Esophagus muscularis mucosa (tissue), 4 donors: ENCODE results near the gene TACC2. TPM values are rescaled to one million over a fixed set of nuclear protein-coding genes. Genes with fewer than 3 reads are reported as not detected.

ENCODE experiments used
- DNase-seq: peaks from one replicate; pipeline ENCODE4 v3.0.0-alpha.2; 2017; ENCODE audit errors: extremely low spot score
- H3K27ac ChIP-seq, 4 donors: fragments of 200-600 bp; sonication (generic); replicated peaks in 1 of 4; 1 replicate in 3 of 4; 2 replicates in 1 of 4; pipeline ENCODE4 v1.5.1; 2016 to 2019; ENCODE audit warnings: mild to moderate bottlenecking in 1 of 4
- H3K27me3 ChIP-seq, 4 donors: fragments of 200-600 bp; sonication (generic); one replicate each; pipeline versions ENCODE4 v1.5.1 to v1.6.0; 2016 to 2019
- H3K36me3 ChIP-seq, 4 donors: fragments of 200-600 bp; sonication (generic); one replicate each; pipeline ENCODE4 v1.5.1; 2016 to 2019
- H3K4me1 ChIP-seq, 4 donors: fragments of 200-600 bp; sonication (generic); one replicate each; pipeline ENCODE4 v1.5.1; 2016 to 2019
- H3K4me3 ChIP-seq, 4 donors: fragments of 200-600 bp; sonication (generic); 1 replicate in 2 of 4; 2 replicates in 2 of 4; pipeline ENCODE4 v1.5.1; 2016 to 2019; ENCODE audit warnings: mild to moderate bottlenecking in 4 of 4, moderate library complexity in 1 of 4
- H3K9me3 ChIP-seq, 4 donors: fragments of 200-600 bp; sonication (generic); 1 replicate in 3 of 4; 2 replicates in 1 of 4; pipeline ENCODE4 v1.5.1; 2016 to 2019
- CTCF ChIP-seq, 3 experiments: fragments of 200-600 bp in 2 of 3; fragments of 450-650 bp in 1 of 3; sonication (generic) in 2 of 3; IDR thresholded peaks; one replicate each; pipeline ENCODE4 v1.5.1; 2017 to 2019; ENCODE audit warnings: antibody characterized with exemption in 3 of 3, mild to moderate bottlenecking in 2 of 3, moderate library complexity in 1 of 3
- EP300 ChIP-seq: sonication (generic); formaldehyde crosslinking; IDR thresholded peaks from one replicate; pipeline ENCODE4 v1.6.1; 2017; ENCODE audit warnings: antibody characterized with exemption
- POLR2A ChIP-seq: fragments of 450-650 bp; IDR thresholded peaks from one replicate; pipeline ENCODE4 v1.6.1; 2017; ENCODE audit warnings: antibody characterized with exemption, moderate library complexity, mild to moderate bottlenecking, low read depth
- POLR2AphosphoS5 ChIP-seq, 2 donors: sonication (generic); formaldehyde crosslinking; IDR thresholded peaks; one replicate each; pipeline ENCODE4 v1.6.1; 2017; ENCODE audit warnings: antibody characterized with exemption in 2 of 2
- WGBS: methylation state at CpG from one replicate; pipeline ENCODE4 v1.1.5; 2018; 5-methylcytosine and 5-hydroxymethylcytosine counted together
- intact Hi-C: fragments of 100-400 bp; cut with DNase I; formaldehyde crosslinking; loops from one replicate; pipeline ENCODE4 v1.15.1; 2023
- total RNA-seq, 4 donors: library from RNA; depleted of rRNA; stranded (reverse); fragments of >200 nt; gene quantifications; one replicate each; pipeline versions ENCODE4 v1.1.0 to v1.2.1, GENCODE V29; 2016

Gene TACC2
- total RNA-seq, 4 donors from 2014 or later, result 53.7 to 99.4 (median 75.6) TPM

DNA sequence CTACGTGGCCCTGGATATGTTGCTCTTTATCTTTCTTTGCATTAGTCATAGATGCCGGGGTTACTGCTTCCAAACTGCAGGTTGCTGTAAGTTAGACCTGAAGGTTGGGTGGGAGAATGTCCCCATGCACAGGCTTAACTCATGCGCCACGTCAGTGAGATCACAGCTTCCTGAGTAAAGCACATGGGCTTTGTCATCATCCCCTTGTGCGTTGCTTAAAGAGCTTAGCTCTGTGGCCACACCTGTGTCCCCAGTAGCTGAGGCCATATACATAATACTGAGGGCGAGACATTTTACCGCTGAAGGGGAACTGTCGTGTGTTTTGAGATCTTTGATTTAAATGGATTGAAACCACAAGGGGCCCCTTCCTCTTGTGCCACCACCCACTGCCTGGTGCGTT lies 236.4 kb downstream of the TACC2 start:
- intact Hi-C loops, result no loop called here
- H3K27me3 ChIP-seq, result no peaks in the 10 kb centered on the region
- TF ChIP-seq POLR2AphosphoS5 (IDR thresholded peaks at IDR 0.05) (no peak), POLR2A (no peak), EP300 (no peak), CTCF (IDR thresholded peaks at IDR 0.05) (no peak)
- H3K36me3 ChIP-seq, result peaks cover 33 to 100% (median 85%) of the 10 kb centered on the region in 4 donors
- 78% methylated on average over 9 of the region's 9 CpGs for WGBS
- DNase-seq, result no peak
- no peak overlapping the region for H3K4me3 ChIP-seq
- no peaks in the 10 kb centered on the region for H3K9me3 ChIP-seq
- peaks cover 3 to 12% (median 10%) of the 10 kb centered on the region in 4 donors for H3K4me1 ChIP-seq
- H3K27ac ChIP-seq, result no peak overlapping the region

DNA sequence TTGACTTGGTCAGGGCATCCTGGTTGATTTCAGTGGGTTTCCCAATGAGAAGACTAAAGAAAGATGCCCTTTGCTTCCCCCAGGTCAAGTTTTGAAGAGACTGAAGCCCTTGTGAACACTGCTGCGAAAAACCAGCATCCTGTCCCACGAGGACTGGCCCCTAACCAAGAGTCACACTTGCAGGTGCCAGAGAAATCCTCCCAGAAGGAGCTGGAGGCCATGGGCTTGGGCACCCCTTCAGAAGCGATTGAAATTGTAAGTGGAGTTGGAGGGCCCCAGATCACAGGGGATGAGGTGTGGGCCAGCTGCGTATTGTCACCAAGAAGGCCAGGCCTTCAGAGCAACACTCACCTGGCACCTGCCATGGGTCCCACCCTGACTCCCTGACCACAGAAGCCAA lies 238.8 kb downstream of the TACC2 start:
- H3K4me3 ChIP-seq, result no peak overlapping the region
- TF ChIP-seq POLR2AphosphoS5 (IDR thresholded peaks at IDR 0.05) (no peak), EP300 (no peak), CTCF (IDR thresholded peaks at IDR 0.05) (no peak), POLR2A (no peak)
- 89% methylated on average over 4 of the region's 4 CpGs for WGBS
- intact Hi-C loops, result no loop called here
- H3K27ac ChIP-seq, result no peak overlapping the region
- no peaks in the 10 kb centered on the region for H3K27me3 ChIP-seq
- peaks cover 5 to 7% (median 6%) of the 10 kb centered on the region in 4 donors for H3K4me1 ChIP-seq
- H3K36me3 ChIP-seq, result peaks cover 36 to 100% (median 94%) of the 10 kb centered on the region in 4 donors
- DNase-seq, result no peak
- H3K9me3 ChIP-seq, result no peaks in the 10 kb centered on the region

DNA sequence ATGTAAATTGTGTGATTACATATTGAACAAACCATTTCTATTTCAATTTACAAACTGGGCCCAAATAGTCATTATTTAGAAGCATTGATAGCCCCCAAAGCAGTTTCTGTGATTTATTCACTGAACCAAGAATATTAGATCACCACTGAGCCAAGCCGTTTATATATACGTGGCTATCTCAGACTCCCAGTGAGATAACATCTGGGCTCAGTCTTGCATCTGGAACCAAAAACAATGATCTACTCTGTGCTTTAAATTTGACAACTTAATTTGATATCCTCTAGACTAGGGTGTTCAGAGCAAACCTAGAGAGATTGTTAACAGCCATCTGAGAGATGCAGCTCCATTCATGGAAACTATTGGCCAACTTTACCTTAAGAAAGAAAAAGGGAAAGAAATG lies 240.7 kb downstream of the TACC2 start:
- no peaks in the 10 kb centered on the region for H3K9me3 ChIP-seq
- peaks cover 5 to 13% (median 9%) of the 10 kb centered on the region in 4 donors for H3K4me1 ChIP-seq
- no peak overlapping the region for H3K27ac ChIP-seq
- 69% methylated on average over 2 of the region's 2 CpGs for WGBS
- no peaks in the 10 kb centered on the region for H3K27me3 ChIP-seq
- DNase-seq, result no peak
- no peak overlapping the region for H3K4me3 ChIP-seq
- intact Hi-C loops, result no loop called here
- TF ChIP-seq CTCF (IDR thresholded peaks at IDR 0.05) (no peak), POLR2A (no peak), EP300 (no peak), POLR2AphosphoS5 (IDR thresholded peaks at IDR 0.05) (no peak)
- H3K36me3 ChIP-seq, result peaks cover 36 to 94% (median 88%) of the 10 kb centered on the region in 4 donors

GRCh38 chr10:122230222-122230621 lies 241.3 kb downstream of the TACC2 start:
- Histone ChIP-seq H3K27me3 (no peaks in the 10 kb centered on the region), H3K4me1 (peaks cover 5 to 13% (median 9%) of the 10 kb centered on the region in 4 donors), H3K9me3 (no peaks in the 10 kb centered on the region), H3K27ac (no peak overlapping the region), H3K36me3 (peaks cover 35 to 90% (median 82%) of the 10 kb centered on the region in 4 donors), H3K4me3 (no peak overlapping the region)
- 82% methylated on average over 13 of the region's 19 CpGs for WGBS
- no peak for TF ChIP-seq POLR2AphosphoS5 (IDR thresholded peaks at IDR 0.05)
- TF ChIP-seq EP300, result no peak
- TF ChIP-seq CTCF (IDR thresholded peaks at IDR 0.05), result no peak
- TF ChIP-seq POLR2A, result no peak
- intact Hi-C loops, result no loop called here
- no peak for DNase-seq

DNA sequence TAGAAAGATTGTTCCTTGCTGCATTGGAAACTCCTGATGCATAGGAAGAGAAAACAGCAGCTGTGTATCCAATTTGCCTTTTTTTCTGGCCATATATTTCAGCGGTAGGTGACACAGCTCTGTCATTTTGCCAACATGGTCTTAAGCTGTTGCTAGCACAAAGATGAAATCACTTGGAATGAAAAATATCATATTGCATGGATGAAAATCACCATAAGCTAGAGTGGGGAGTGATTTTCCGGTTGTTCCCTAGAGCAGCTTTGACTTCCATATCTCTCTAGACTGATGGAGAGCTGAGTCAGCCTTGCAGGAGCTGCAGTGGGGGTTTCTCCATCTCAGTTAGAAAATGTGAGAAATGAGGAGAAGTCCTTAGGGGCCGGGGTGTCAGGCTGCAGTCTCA lies 243.8 kb downstream of the TACC2 start:
- Histone ChIP-seq H3K4me1 (peaks cover 5 to 13% (median 9%) of the 10 kb centered on the region in 4 donors), H3K27ac (peak overlapping the region in 1 of 4 donors; percentile 18), H3K4me3 (no peak overlapping the region), H3K27me3 (no peaks in the 10 kb centered on the region), H3K9me3 (no peaks in the 10 kb centered on the region), H3K36me3 (peaks cover 26 to 90% (median 81%) of the 10 kb centered on the region in 4 donors)
- WGBS, result 64% methylated on average over 3 of the region's 3 CpGs
- no peak for DNase-seq
- TF ChIP-seq EP300 (no peak), POLR2AphosphoS5 (IDR thresholded peaks at IDR 0.05) (no peak), CTCF (IDR thresholded peaks at IDR 0.05) (no peak), POLR2A (no peak)
- intact Hi-C loops, result no loop called here
